HG03521 (cell line): Measurements from ENCODE around the gene TNIP1.
A peak's percentile ranks its signal among the peaks of the same experiment; 100 is the strongest.

Experiments
- ATAC-seq: cut with Tn5 transposase; IDR thresholded peaks from one replicate; pipeline ENCODE4 v1.9.1; 2021; ENCODE audit warnings: mild to moderate bottlenecking, moderate library complexity; ENCODE audit not compliant: unreplicated experiment

TNIP1 gene

GRCh38 chr5:151080613-151081430, at the start of gene TNIP1:
Gene TNIP1 (minus strand): TSS chr5:151081034. CDS start chr5:151065095, 15,939 bp downstream.
- ATAC-seq, result peak; percentile 76

- ATAC-seq, result no peak
Measured at GRCh38 chr5:151130235-151130921, 49.5 kb upstream of the TNIP1 start.

- ATAC-seq, result no peak
Measured at GRCh38 chr5:151128817-151129216, 48.0 kb upstream of the TNIP1 start.

GRCh38 chr5:151127926-151128325, 47.1 kb upstream of the TNIP1 start:
- no peak for ATAC-seq

GRCh38 chr5:151126199-151126645, 45.4 kb upstream of the TNIP1 start:
- ATAC-seq, result peak; percentile 29

- no peak for ATAC-seq
Measured at GRCh38 chr5:151125421-151125820, 44.6 kb upstream of the TNIP1 start.

- peak; percentile 83 for ATAC-seq
Measured at GRCh38 chr5:151123897-151124751, 43.3 kb upstream of the TNIP1 start.

GRCh38 chr5:151122828-151123227, 42.0 kb upstream of the TNIP1 start:
- ATAC-seq, result no peak

- ATAC-seq, result no peak
Measured at GRCh38 chr5:151121665-151122064, 40.8 kb upstream of the TNIP1 start.

- no peak for ATAC-seq
Measured at GRCh38 chr5:151121095-151121494, 40.3 kb upstream of the TNIP1 start.

- no peak for ATAC-seq
Measured at GRCh38 chr5:151118913-151119575, 38.2 kb upstream of the TNIP1 start.

- peak; percentile 56 for ATAC-seq
Measured at GRCh38 chr5:151115272-151115905, 34.6 kb upstream of the TNIP1 start.

GRCh38 chr5:151113651-151114050, 32.8 kb upstream of the TNIP1 start:
- ATAC-seq, result no peak

GRCh38 chr5:151110992-151111391, 30.2 kb upstream of the TNIP1 start:
- ATAC-seq, result no peak

GRCh38 chr5:151110122-151110681, 29.4 kb upstream of the TNIP1 start:
- ATAC-seq, result no peak

- ATAC-seq, result no peak
Measured at GRCh38 chr5:151108566-151108965, 27.7 kb upstream of the TNIP1 start.

GRCh38 chr5:151107738-151108520, 27.1 kb upstream of the TNIP1 start:
- ATAC-seq, result no peak

- ATAC-seq, result no peak
Measured at GRCh38 chr5:151107084-151107483, 26.2 kb upstream of the TNIP1 start.

GRCh38 chr5:151106509-151106908, 25.7 kb upstream of the TNIP1 start:
- no peak for ATAC-seq
